ENCODE results near the gene DOK7. TPM values are rescaled to one million over a fixed set of nuclear protein-coding genes. Genes with fewer than 3 reads are reported as not detected.

Gene DOK7
- total RNA-seq, 1 experiment from 2014 or later, result 5.3 TPM

- no peaks in the 10 kb centered on the region for H3K4me1 Mint-ChIP-seq (ENCODE audit: insufficient read depth, unreplicated experiment)
- CTCF ChIA-PET, result no interaction called here
- no peaks in the 10 kb centered on the region for H3K27me3 Mint-ChIP-seq (ENCODE audit: insufficient read depth, unreplicated experiment)
- intact Hi-C loops (cut with micrococcal nuclease), result no loop called here
- H3K9me3 Mint-ChIP-seq (ENCODE audit: unreplicated experiment), result no peaks in the 10 kb centered on the region
- peaks cover 49% of the 10 kb centered on the region for H3K36me3 Mint-ChIP-seq (ENCODE audit: insufficient read depth, unreplicated experiment)
- no peak for DNase-seq (ENCODE audit: unreplicated experiment)
- TF ChIP-seq, protein P1, sequence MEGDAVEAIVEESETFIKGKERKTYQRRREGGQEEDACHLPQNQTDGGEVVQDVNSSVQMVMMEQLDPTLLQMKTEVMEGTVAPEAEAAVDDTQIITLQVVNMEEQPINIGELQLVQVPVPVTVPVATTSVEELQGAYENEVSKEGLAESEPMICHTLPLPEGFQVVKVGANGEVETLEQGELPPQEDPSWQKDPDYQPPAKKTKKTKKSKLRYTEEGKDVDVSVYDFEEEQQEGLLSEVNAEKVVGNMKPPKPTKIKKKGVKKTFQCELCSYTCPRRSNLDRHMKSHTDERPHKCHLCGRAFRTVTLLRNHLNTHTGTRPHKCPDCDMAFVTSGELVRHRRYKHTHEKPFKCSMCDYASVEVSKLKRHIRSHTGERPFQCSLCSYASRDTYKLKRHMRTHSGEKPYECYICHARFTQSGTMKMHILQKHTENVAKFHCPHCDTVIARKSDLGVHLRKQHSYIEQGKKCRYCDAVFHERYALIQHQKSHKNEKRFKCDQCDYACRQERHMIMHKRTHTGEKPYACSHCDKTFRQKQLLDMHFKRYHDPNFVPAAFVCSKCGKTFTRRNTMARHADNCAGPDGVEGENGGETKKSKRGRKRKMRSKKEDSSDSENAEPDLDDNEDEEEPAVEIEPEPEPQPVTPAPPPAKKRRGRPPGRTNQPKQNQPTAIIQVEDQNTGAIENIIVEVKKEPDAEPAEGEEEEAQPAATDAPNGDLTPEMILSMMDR (IDR thresholded peaks at IDR 0.05; ENCODE audit: unreplicated experiment), result no peak
- H3K27ac Mint-ChIP-seq (ENCODE audit: low read depth, unreplicated experiment), result no peak overlapping the region
- BruUV-seq (replicated peaks), result no TSS peak
- no peak overlapping the region for H3K4me3 Mint-ChIP-seq (ENCODE audit: unreplicated experiment)
- POLR2A ChIA-PET, result interaction anchor here (1.3 kb wide), 1 partner anchor 27 kb away, joined by 3 read pairs; no protein-coding TSS in a partner anchor
These were observed 47.5 kb upstream of the DOK7 start for GRCh38 chr4:3415471-3416141.

DNA sequence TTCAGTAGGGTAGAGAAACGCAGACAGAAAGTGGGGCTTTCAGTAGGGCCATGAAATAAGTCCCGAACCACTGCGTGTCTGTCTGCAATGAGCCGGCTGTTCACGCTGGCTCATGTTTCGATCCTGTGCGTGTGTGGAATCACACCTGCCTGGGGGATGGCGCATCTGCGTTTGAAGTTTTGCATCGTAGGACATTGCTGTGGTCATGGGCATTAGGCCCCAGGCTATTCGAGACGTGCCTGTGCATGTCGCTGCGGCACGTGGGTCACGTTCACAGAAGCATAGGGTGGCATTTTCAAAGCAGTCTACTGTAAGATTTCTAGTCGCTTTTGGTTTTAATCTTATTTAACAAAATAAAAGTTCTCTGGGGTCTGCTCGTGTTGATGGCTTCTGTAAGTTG lies 46.8 kb upstream of the DOK7 start:
- no TSS peak for BruUV-seq (replicated peaks)
- H3K36me3 Mint-ChIP-seq (ENCODE audit: insufficient read depth, unreplicated experiment), result peaks cover 54% of the 10 kb centered on the region
- H3K27ac Mint-ChIP-seq (ENCODE audit: low read depth, unreplicated experiment), result no peak overlapping the region
- H3K27me3 Mint-ChIP-seq (ENCODE audit: insufficient read depth, unreplicated experiment), result no peaks in the 10 kb centered on the region
- CTCF ChIA-PET, result no interaction called here
- POLR2A ChIA-PET, result interaction anchor here (1.5 kb wide), 1 partner anchor 30 kb away, joined by 4 read pairs; no protein-coding TSS in a partner anchor
- no peaks in the 10 kb centered on the region for H3K4me1 Mint-ChIP-seq (ENCODE audit: insufficient read depth, unreplicated experiment)
- intact Hi-C loops (cut with micrococcal nuclease), result no loop called here
- no peak overlapping the region for H3K4me3 Mint-ChIP-seq (ENCODE audit: unreplicated experiment)
- H3K9me3 Mint-ChIP-seq (ENCODE audit: unreplicated experiment), result no peaks in the 10 kb centered on the region
- no peak for DNase-seq (ENCODE audit: unreplicated experiment)
- TF ChIP-seq, protein P1 (IDR thresholded peaks at IDR 0.05; ENCODE audit: unreplicated experiment), result no peak

DNA sequence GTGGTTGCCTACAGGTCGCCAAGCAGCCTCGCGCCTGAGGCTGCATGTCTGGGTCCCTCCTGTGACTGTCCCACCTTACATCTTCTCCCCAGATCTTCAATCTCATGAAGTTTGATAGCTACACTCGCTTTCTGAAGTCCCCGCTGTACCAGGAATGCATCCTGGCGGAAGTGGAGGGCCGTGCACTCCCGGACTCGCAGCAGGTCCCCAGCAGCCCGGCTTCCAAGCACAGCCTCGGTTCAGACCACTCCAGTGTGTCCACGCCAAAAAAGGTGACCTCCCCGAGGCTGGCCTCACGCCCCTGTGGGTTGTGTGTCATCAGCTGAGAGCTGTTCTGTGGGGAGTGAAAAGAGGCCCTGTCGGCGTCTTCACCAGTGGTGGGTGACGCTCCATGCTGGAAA lies 46.3 kb upstream of the DOK7 start:
- no peak for DNase-seq (ENCODE audit: unreplicated experiment)
- TF ChIP-seq, protein P1 (IDR thresholded peaks at IDR 0.05; ENCODE audit: unreplicated experiment), result no peak
- BruUV-seq (replicated peaks), result no TSS peak
- Mint-ChIP-seq H3K27me3 (ENCODE audit: insufficient read depth, unreplicated experiment) (no peaks in the 10 kb centered on the region), H3K4me3 (ENCODE audit: unreplicated experiment) (no peak overlapping the region), H3K4me1 (ENCODE audit: insufficient read depth, unreplicated experiment) (no peaks in the 10 kb centered on the region), H3K36me3 (ENCODE audit: insufficient read depth, unreplicated experiment) (peaks cover 60% of the 10 kb centered on the region), H3K9me3 (ENCODE audit: unreplicated experiment) (no peaks in the 10 kb centered on the region), H3K27ac (ENCODE audit: low read depth, unreplicated experiment) (no peak overlapping the region)
- ChIA-PET POLR2A (interaction anchor here (1.5 kb wide), 1 partner anchor 30 kb away, joined by 4 read pairs; no protein-coding TSS in a partner anchor), CTCF (interaction anchor here (1.9 kb wide), 1 partner anchor 64 kb away, joined by 8 read pairs; no protein-coding TSS in a partner anchor)
- intact Hi-C loops (cut with micrococcal nuclease), result no loop called here

DNA sequence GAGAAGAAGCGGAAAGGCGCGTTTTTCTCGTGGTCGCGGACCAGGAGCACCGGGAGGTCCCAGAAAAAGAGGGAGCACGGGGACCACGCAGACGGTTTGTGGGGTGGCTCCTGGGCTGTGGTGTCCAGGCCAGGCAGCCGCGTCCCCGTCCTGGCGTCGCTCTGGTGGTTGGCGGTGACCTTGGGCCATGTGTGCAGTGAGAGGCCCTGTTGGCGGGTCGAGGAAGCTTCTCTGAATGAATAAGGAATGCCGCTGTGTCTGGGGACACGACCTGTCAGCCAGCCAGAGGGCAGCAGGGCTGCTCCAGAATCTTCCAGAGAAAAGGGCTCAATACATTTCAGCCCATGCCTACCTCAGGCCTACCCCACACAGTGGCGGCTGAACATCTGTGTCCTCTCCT lies 45.7 kb upstream of the DOK7 start:
- POLR2A ChIA-PET, result interaction anchor here (1.0 to 1.5 kb wide), 2 partner anchors 11 to 31 kb away, joined by 3 to 4 read pairs; no protein-coding TSS in a partner anchor
- H3K9me3 Mint-ChIP-seq (ENCODE audit: unreplicated experiment), result no peaks in the 10 kb centered on the region

More for the DNA sequence above, 45.7 kb upstream of the DOK7 start:
- TF ChIP-seq, protein P1 (IDR thresholded peaks at IDR 0.05; ENCODE audit: unreplicated experiment), result no peak
- Mint-ChIP-seq H3K27ac (ENCODE audit: low read depth, unreplicated experiment) (peak overlapping the region; percentile 46), H3K4me1 (ENCODE audit: insufficient read depth, unreplicated experiment) (no peaks in the 10 kb centered on the region), H3K4me3 (ENCODE audit: unreplicated experiment) (no peak overlapping the region), H3K36me3 (ENCODE audit: insufficient read depth, unreplicated experiment) (peaks cover 62% of the 10 kb centered on the region), H3K27me3 (ENCODE audit: insufficient read depth, unreplicated experiment) (no peaks in the 10 kb centered on the region)
- DNase-seq (ENCODE audit: unreplicated experiment), result no peak
- intact Hi-C loops (cut with micrococcal nuclease), result no loop called here
- CTCF ChIA-PET, result interaction anchor here (1.1 to 1.9 kb wide), 2 partner anchors 10 to 64 kb away, joined by 6 to 8 read pairs; no protein-coding TSS in a partner anchor
- BruUV-seq (replicated peaks), result no TSS peak

All from MCF 10A (cell line).